ENCODE results near the gene ZNF625.

Gene ZNF625

GRCh38 chr19:12163826-12164225 is 7.3 kb upstream of the ZNF625 start:
- H3K27me3 ChIP-seq (ENCODE audit: control insufficient read depth in 2 of 2, insufficient read depth in 2 of 2, low read length in 2 of 2): no peaks in the 10 kb centered on the region
- H3K9me3 ChIP-seq (ENCODE audit: control insufficient read depth in 2 of 2, low read length in 2 of 2): no peaks in the 10 kb centered on the region
- H3K27ac ChIP-seq (ENCODE audit: low read depth in 2 of 2, low read length in 2 of 2): peak overlapping the region in 1 of 2 donors; percentile 96
- H3K4me3 ChIP-seq (ENCODE audit: low read length in 2 of 2): peak overlapping the region; percentile 91 to 96
- peak overlapping the region; percentile 92 to 94 for H3K9ac ChIP-seq (ENCODE audit: low read depth in 1 of 2, low read length in 2 of 2)
- peaks cover 8 to 11% of the 10 kb centered on the region in 2 donors for H3K4me1 ChIP-seq (ENCODE audit: control insufficient read depth in 2 of 2, insufficient read depth in 2 of 2, low read length in 2 of 2)
- peaks cover 0 to 7% of the 10 kb centered on the region in 2 donors for H3K36me3 ChIP-seq (ENCODE audit: control insufficient read depth in 2 of 2, insufficient read depth in 2 of 2, low read length in 2 of 2)

GRCh38 chr19:12162882-12163806 is 6.6 kb upstream of the ZNF625 start, which contains the start of gene ZNF136:
ZNF136 (plus strand) TSS chr19:12163096; CDS start chr19:12163204, 108 bp downstream.
- Histone ChIP-seq H3K9ac (ENCODE audit: low read depth in 1 of 2, low read length in 2 of 2) (peak within 1 kb of the TSS; percentile 92 to 94), H3K4me3 (ENCODE audit: low read length in 2 of 2) (peak within 1 kb of the TSS; percentile 91 to 96), H3K27ac (ENCODE audit: low read depth in 2 of 2, low read length in 2 of 2) (peak within 1 kb of the TSS; percentile 94 to 96), H3K36me3 (ENCODE audit: control insufficient read depth in 2 of 2, insufficient read depth in 2 of 2, low read length in 2 of 2) (peaks cover 0 to 6% of the 10 kb centered on the region in 2 donors), H3K4me1 (ENCODE audit: control insufficient read depth in 2 of 2, insufficient read depth in 2 of 2, low read length in 2 of 2) (peaks cover 8 to 11% of the 10 kb centered on the region in 2 donors), H3K9me3 (ENCODE audit: control insufficient read depth in 2 of 2, low read length in 2 of 2) (no peaks in the 10 kb centered on the region), H3K27me3 (ENCODE audit: control insufficient read depth in 2 of 2, insufficient read depth in 2 of 2, low read length in 2 of 2) (no peaks in the 10 kb centered on the region)

GRCh38 chr19:12162513-12162881 is 6.0 kb upstream of the ZNF625 start:
- Histone ChIP-seq H3K27ac (ENCODE audit: low read depth in 2 of 2, low read length in 2 of 2) (peak overlapping the region; percentile 94 to 96), H3K4me3 (ENCODE audit: low read length in 2 of 2) (peak overlapping the region; percentile 91 to 96), H3K36me3 (ENCODE audit: control insufficient read depth in 2 of 2, insufficient read depth in 2 of 2, low read length in 2 of 2) (peaks cover 0 to 6% of the 10 kb centered on the region in 2 donors), H3K4me1 (ENCODE audit: control insufficient read depth in 2 of 2, insufficient read depth in 2 of 2, low read length in 2 of 2) (peaks cover 8 to 11% of the 10 kb centered on the region in 2 donors), H3K27me3 (ENCODE audit: control insufficient read depth in 2 of 2, insufficient read depth in 2 of 2, low read length in 2 of 2) (no peaks in the 10 kb centered on the region), H3K9me3 (ENCODE audit: control insufficient read depth in 2 of 2, low read length in 2 of 2) (no peaks in the 10 kb centered on the region), H3K9ac (ENCODE audit: low read depth in 1 of 2, low read length in 2 of 2) (peak overlapping the region; percentile 92 to 94)

GRCh38 chr19:12159773-12160414 is 3.4 kb upstream of the ZNF625 start:
- H3K9ac ChIP-seq (ENCODE audit: low read depth in 1 of 2, low read length in 2 of 2): no peak overlapping the region
- no peaks in the 10 kb centered on the region for H3K27me3 ChIP-seq (ENCODE audit: control insufficient read depth in 2 of 2, insufficient read depth in 2 of 2, low read length in 2 of 2)
- no peak overlapping the region for H3K4me3 ChIP-seq (ENCODE audit: low read length in 2 of 2)
- no peak overlapping the region for H3K27ac ChIP-seq (ENCODE audit: low read depth in 2 of 2, low read length in 2 of 2)
- H3K4me1 ChIP-seq (ENCODE audit: control insufficient read depth in 2 of 2, insufficient read depth in 2 of 2, low read length in 2 of 2): peaks cover 12 to 15% of the 10 kb centered on the region in 2 donors
- H3K36me3 ChIP-seq (ENCODE audit: control insufficient read depth in 2 of 2, insufficient read depth in 2 of 2, low read length in 2 of 2): peaks cover 0 to 3% of the 10 kb centered on the region in 2 donors
- no peaks in the 10 kb centered on the region for H3K9me3 ChIP-seq (ENCODE audit: control insufficient read depth in 2 of 2, low read length in 2 of 2)

GRCh38 chr19:12155324-12155860 is 1.1 kb downstream of the ZNF625 start:
- Histone ChIP-seq H3K27ac (ENCODE audit: low read depth in 2 of 2, low read length in 2 of 2) (no peak overlapping the region), H3K4me1 (ENCODE audit: control insufficient read depth in 2 of 2, insufficient read depth in 2 of 2, low read length in 2 of 2) (peaks cover 4% of the 10 kb centered on the region in 2 donors), H3K9ac (ENCODE audit: low read depth in 1 of 2, low read length in 2 of 2) (no peak overlapping the region), H3K4me3 (ENCODE audit: low read length in 2 of 2) (peak overlapping the region; percentile 17 to 83), H3K9me3 (ENCODE audit: control insufficient read depth in 2 of 2, low read length in 2 of 2) (no peaks in the 10 kb centered on the region), H3K27me3 (ENCODE audit: control insufficient read depth in 2 of 2, insufficient read depth in 2 of 2, low read length in 2 of 2) (no peaks in the 10 kb centered on the region), H3K36me3 (ENCODE audit: control insufficient read depth in 2 of 2, insufficient read depth in 2 of 2, low read length in 2 of 2) (peaks cover 0 to 2% of the 10 kb centered on the region in 2 donors)

GRCh38 chr19:12145348-12145747 is 11.2 kb downstream of the ZNF625 start:
- H3K4me3 ChIP-seq (ENCODE audit: low read length in 2 of 2): no peak overlapping the region
- no peak overlapping the region for H3K27ac ChIP-seq (ENCODE audit: low read depth in 2 of 2, low read length in 2 of 2)
- H3K4me1 ChIP-seq (ENCODE audit: control insufficient read depth in 2 of 2, insufficient read depth in 2 of 2, low read length in 2 of 2): peaks cover 7 to 10% of the 10 kb centered on the region in 2 donors
- no peak overlapping the region for H3K9ac ChIP-seq (ENCODE audit: low read depth in 1 of 2, low read length in 2 of 2)
- peaks cover 16 to 24% of the 10 kb centered on the region in 2 donors for H3K36me3 ChIP-seq (ENCODE audit: control insufficient read depth in 2 of 2, insufficient read depth in 2 of 2, low read length in 2 of 2)
- peaks cover 0 to 2% of the 10 kb centered on the region in 2 donors for H3K9me3 ChIP-seq (ENCODE audit: control insufficient read depth in 2 of 2, low read length in 2 of 2)
- no peaks in the 10 kb centered on the region for H3K27me3 ChIP-seq (ENCODE audit: control insufficient read depth in 2 of 2, insufficient read depth in 2 of 2, low read length in 2 of 2)

- Histone ChIP-seq H3K36me3 (ENCODE audit: control insufficient read depth in 2 of 2, insufficient read depth in 2 of 2, low read length in 2 of 2) (peaks cover 17% of the 10 kb centered on the region in 2 donors), H3K9ac (ENCODE audit: low read depth in 1 of 2, low read length in 2 of 2) (no peak overlapping the region), H3K27ac (ENCODE audit: low read depth in 2 of 2, low read length in 2 of 2) (no peak overlapping the region), H3K27me3 (ENCODE audit: control insufficient read depth in 2 of 2, insufficient read depth in 2 of 2, low read length in 2 of 2) (no peaks in the 10 kb centered on the region), H3K4me1 (ENCODE audit: control insufficient read depth in 2 of 2, insufficient read depth in 2 of 2, low read length in 2 of 2) (peaks cover 8 to 16% of the 10 kb centered on the region in 2 donors), H3K4me3 (ENCODE audit: low read length in 2 of 2) (peak overlapping the region in 1 of 2 donors; percentile 73), H3K9me3 (ENCODE audit: control insufficient read depth in 2 of 2, low read length in 2 of 2) (peaks cover 0 to 2% of the 10 kb centered on the region in 2 donors)
These were observed 15.2 kb downstream of the ZNF625 start for GRCh38 chr19:12141405-12141736.

- H3K9me3 ChIP-seq (ENCODE audit: control insufficient read depth in 2 of 2, low read length in 2 of 2): peaks cover 0 to 2% of the 10 kb centered on the region in 2 donors
- H3K27me3 ChIP-seq (ENCODE audit: control insufficient read depth in 2 of 2, insufficient read depth in 2 of 2, low read length in 2 of 2): no peaks in the 10 kb centered on the region
- H3K27ac ChIP-seq (ENCODE audit: low read depth in 2 of 2, low read length in 2 of 2): peak overlapping the region; percentile 80 to 81
- peak overlapping the region; percentile 73 to 93 for H3K4me3 ChIP-seq (ENCODE audit: low read length in 2 of 2)
- peaks cover 11 to 13% of the 10 kb centered on the region in 2 donors for H3K36me3 ChIP-seq (ENCODE audit: control insufficient read depth in 2 of 2, insufficient read depth in 2 of 2, low read length in 2 of 2)
- peak overlapping the region; percentile 43 to 87 for H3K9ac ChIP-seq (ENCODE audit: low read depth in 1 of 2, low read length in 2 of 2)
- peaks cover 8 to 16% of the 10 kb centered on the region in 2 donors for H3K4me1 ChIP-seq (ENCODE audit: control insufficient read depth in 2 of 2, insufficient read depth in 2 of 2, low read length in 2 of 2)
These were observed 15.8 kb downstream of the ZNF625 start for GRCh38 chr19:12140545-12141404.

- H3K27me3 ChIP-seq (ENCODE audit: control insufficient read depth in 2 of 2, insufficient read depth in 2 of 2, low read length in 2 of 2): no peaks in the 10 kb centered on the region
These were observed 16.5 kb downstream of the ZNF625 start, which contains the start of gene ZNF20 for GRCh38 chr19:12139885-12140544. ZNF20 (minus strand) TSS chr19:12140350; CDS start chr19:12140182, 168 bp downstream.

More at GRCh38 chr19:12139885-12140544, 16.5 kb downstream of the ZNF625 start, which contains the start of gene ZNF20:
- H3K9ac ChIP-seq (ENCODE audit: low read depth in 1 of 2, low read length in 2 of 2): peak within 1 kb of the TSS; percentile 79 to 87
- peaks cover 8 to 16% of the 10 kb centered on the region in 2 donors for H3K4me1 ChIP-seq (ENCODE audit: control insufficient read depth in 2 of 2, insufficient read depth in 2 of 2, low read length in 2 of 2)
- peak within 1 kb of the TSS; percentile 73 to 93 for H3K4me3 ChIP-seq (ENCODE audit: low read length in 2 of 2)
- peaks cover 10 to 11% of the 10 kb centered on the region in 2 donors for H3K36me3 ChIP-seq (ENCODE audit: control insufficient read depth in 2 of 2, insufficient read depth in 2 of 2, low read length in 2 of 2)
- peak within 1 kb of the TSS; percentile 80 to 81 for H3K27ac ChIP-seq (ENCODE audit: low read depth in 2 of 2, low read length in 2 of 2)
- peaks cover 0 to under 1% of the 10 kb centered on the region in 2 donors for H3K9me3 ChIP-seq (ENCODE audit: control insufficient read depth in 2 of 2, low read length in 2 of 2)

Data from mucosa of rectum (tissue), 2 donors.